Gastrocnemius medialis (tissue), 4 donors: ENCODE measurements around the gene GPR85.

Source experiments
- POLR2A ChIP-seq, 2 donors: fragments of 450-650 bp; IDR thresholded peaks; one replicate each; pipeline ENCODE4 v1.6.1; 2017; ENCODE audit warnings: antibody characterized with exemption in 2 of 2, mild to moderate bottlenecking in 2 of 2, moderate library complexity in 2 of 2
- TF ChIP-seq, protein P1 (sequence below), 5 experiments: fragments of 450-650 bp in 3 of 5; fragments of 200-600 bp in 2 of 5; sonication (generic) in 2 of 5; IDR thresholded peaks in 4 of 5; conservative IDR thresholded peaks in 1 of 5; 1 replicate in 4 of 5; 2 replicates in 1 of 5; pipeline ENCODE4 v1.5.1; 2016 to 2019; ENCODE audit warnings: antibody characterized with exemption in 5 of 5, mild to moderate bottlenecking in 3 of 5, moderate library complexity in 3 of 5

DNA sequence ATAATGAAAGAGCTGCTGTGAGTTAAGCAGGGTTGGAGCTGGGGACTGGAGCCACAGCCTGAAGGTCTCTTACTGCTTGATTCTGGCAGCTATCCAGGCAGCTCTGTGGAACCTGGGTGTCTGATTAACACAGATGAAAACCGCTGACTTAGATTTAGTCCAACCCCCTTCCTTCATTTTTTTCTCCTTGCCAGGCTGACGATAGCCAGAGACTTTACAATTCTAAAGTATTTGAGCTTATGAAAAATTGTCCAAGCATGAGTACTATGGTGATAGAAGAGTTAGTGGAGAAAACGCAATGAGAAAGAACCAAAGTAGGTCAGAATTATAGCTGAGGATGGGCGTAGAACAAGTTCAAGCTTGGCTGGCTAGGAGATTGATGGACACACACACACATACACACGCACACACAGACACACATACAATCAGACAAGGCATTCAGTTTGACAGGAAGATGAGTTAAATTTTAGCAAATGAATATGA, 13.5 kb upstream of the GPR85 start:
- TF ChIP-seq POLR2A (IDR thresholded peaks at IDR 0.05), result no peak
- TF ChIP-seq, protein P1, sequence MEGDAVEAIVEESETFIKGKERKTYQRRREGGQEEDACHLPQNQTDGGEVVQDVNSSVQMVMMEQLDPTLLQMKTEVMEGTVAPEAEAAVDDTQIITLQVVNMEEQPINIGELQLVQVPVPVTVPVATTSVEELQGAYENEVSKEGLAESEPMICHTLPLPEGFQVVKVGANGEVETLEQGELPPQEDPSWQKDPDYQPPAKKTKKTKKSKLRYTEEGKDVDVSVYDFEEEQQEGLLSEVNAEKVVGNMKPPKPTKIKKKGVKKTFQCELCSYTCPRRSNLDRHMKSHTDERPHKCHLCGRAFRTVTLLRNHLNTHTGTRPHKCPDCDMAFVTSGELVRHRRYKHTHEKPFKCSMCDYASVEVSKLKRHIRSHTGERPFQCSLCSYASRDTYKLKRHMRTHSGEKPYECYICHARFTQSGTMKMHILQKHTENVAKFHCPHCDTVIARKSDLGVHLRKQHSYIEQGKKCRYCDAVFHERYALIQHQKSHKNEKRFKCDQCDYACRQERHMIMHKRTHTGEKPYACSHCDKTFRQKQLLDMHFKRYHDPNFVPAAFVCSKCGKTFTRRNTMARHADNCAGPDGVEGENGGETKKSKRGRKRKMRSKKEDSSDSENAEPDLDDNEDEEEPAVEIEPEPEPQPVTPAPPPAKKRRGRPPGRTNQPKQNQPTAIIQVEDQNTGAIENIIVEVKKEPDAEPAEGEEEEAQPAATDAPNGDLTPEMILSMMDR (IDR thresholded peaks at IDR 0.05 in 4 of 5, conservative IDR thresholded peaks at IDR 0.05 in 1 of 5), result no peak
